GM19023 (cell line): ENCODE results near the gene OR1S2.
"Not testable (repeated sequence)": the region's sequence is repeated elsewhere in the genome, so short reads cannot be mapped to it uniquely, and the experiment has no call there.

Experiments used
- ATAC-seq: cut with Tn5 transposase; IDR thresholded peaks from one replicate; pipeline ENCODE4 v1.9.1; 2021; ENCODE audit warnings: mild to moderate bottlenecking, moderate library complexity; ENCODE audit not compliant: unreplicated experiment

OR1S2 gene

GRCh38 chr11:58204042-58204441 lies at the start of gene OR1S2:
OR1S2 (minus strand) TSS chr11:58204142; CDS start chr11:58204142, 0 bp downstream.
- no peak for ATAC-seq

DNA sequence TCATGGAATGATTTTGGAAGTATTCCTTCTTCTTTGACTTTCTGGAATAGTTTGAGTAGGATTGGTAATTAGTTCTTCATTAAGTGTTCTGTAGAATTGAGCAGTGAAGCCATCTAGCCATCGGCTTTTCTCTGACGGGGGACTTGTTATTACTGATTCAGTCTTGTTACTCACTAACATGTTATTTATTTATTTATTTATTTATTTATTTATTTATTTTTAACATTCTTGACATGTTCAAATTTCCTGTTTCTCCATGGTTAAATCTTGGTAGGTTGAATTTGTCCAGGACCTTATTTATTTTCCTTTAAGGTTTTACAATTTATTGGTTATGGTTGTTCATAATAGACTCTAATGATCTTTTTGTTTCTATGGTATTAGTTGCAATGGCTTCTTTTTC lies 40.0 kb upstream of the OR1S2 start:
- no peak for ATAC-seq

GRCh38 chr11:58227956-58228615 lies 24.1 kb upstream of the OR1S2 start:
- ATAC-seq: no peak

DNA sequence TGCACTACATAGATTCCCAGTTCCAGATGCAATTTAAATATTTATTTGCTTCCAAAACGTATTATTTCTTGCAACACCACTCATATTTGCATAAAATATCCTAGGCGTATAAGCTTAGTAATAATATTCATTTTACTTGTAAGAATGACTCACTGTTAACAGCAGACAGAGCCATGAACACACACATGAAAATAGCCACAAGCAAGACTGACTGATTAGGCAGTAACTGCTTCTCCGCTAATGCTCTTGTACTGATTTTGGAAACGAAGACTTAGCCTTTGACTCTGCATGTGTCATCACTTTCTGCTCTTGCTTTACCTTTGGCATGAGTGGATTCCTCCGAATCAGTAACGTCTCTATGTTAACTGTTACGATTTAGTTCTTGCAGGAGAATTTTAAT lies 18.8 kb upstream of the OR1S2 start:
- no peak for ATAC-seq

DNA sequence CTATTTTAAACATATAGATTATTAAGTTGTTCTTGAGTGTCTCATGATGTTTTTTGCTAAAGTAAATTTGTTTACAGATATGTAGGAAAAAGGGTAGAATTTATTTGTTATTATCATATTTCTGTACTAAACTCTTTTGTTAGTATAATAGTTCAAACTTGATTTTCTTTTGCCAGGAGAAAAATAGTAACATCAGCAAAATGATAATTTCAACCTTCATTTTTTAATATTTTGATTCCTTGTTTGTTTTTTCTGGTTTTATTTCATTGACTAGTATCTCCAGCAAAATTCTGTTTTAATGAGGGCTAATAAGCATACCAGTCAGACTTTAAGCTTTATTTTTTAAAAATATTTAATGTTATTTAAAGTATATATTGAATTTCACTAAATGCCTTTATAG lies 12.5 kb upstream of the OR1S2 start:
- no peak for ATAC-seq

DNA sequence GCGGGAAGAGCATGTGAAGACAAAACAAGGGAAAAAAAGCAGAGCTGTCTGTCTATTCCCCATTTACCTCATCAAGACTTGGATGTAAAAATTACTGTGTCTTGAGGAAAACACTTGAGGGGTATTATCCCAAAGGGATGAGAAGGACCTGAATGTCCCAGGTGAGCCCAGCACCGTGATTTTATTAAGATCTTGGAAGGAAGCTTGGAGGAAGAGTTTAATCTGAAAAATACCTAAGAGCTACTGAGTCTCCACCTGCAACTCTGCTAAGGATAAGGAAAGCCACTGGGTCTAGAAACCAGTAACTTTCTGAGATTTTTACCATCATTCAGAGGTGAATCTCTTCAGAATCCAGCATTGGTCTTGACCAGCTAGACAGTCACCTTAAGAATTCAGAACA lies 8.5 kb upstream of the OR1S2 start, which contains the start of gene OR1S1:
Gene OR1S1, plus strand, starts transcription at position 301 of the 400 bp plus-strand sequence.
- ATAC-seq: not testable (repeated sequence)

- no peak for ATAC-seq
These were observed 4.7 kb downstream of the OR1S2 start for GRCh38 chr11:58199271-58199670.

DNA sequence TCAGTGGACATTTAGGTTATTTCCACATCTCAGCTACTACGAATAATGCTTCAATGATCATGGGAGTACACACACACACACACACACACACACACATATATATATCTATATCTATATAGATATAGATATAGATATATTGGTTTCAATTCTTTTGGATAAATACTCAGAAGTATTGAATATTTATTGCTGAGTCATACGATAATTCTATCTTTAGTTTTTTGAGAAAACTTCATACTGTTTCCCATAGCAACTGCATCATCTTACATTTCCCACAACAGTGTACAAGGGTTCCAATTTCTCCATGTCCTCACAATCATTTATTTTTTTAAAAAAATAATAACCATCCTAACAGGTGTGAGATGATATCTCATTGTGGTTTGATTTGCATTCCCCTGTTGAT lies 8.0 kb downstream of the OR1S2 start:
- no peak for ATAC-seq

DNA sequence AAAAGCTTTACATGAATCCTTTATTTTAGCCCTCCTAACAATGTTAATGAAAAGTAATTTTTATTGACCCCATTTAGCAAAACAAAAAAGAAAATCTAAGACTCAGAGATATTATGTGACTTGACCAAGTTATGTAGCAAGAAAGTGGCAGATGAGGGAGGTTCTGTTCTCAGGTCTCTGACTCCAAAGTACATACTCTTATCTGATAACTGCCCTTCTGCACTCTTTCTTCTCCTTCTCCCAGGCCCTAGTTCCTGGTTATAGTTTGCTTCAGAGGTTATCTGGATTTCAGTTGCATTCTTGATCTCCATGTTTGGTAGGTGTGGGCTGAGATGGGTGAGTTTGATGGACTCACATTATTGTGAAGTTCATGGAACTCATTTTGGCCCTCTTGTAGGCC lies 10.6 kb downstream of the OR1S2 start:
- ATAC-seq: no peak

DNA sequence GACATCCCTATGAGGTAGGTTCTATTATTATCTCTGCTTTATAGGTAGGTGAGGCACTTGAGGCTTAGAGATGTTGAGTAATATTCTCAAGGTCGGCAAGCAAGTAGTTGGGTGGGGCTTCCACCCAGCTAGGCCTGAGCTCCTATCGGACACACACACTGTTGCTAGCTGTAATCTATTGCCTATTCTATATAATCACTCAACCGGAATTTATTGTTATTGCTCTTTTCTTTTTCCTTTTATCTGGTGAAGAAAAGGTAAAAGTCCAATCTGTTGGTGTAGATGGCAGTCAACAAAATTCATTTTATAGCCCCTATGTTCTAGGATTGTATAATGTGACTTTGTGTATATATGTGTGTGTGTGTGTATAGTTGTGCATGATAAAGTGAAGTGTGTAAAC lies 11.7 kb downstream of the OR1S2 start:
- ATAC-seq: no peak

DNA sequence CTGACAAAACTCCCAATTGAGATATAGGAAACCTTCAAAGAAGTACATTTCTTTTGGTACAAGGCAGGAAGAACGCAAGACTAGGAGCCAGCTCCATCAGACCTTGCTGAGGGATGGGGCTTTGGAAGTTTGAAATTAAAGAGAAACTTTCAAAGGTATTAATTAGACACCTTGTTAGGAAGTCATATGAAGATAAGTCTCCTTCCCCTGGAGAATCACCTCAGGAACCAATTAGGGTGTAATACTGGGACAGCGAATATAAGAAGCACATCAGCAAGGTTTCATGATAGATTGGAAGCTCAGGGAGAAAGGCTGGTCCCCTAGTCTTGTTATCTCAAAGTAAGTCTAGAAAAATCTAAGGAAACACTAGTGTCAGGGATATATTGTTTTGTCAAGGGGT lies 15.2 kb downstream of the OR1S2 start, which contains the start of gene OR9Q2:
Gene OR9Q2, plus strand, starts transcription at position 301 of the 400 bp plus-strand sequence. CDS start 1,421 bp downstream, outside the sequence.
- no peak for ATAC-seq

DNA sequence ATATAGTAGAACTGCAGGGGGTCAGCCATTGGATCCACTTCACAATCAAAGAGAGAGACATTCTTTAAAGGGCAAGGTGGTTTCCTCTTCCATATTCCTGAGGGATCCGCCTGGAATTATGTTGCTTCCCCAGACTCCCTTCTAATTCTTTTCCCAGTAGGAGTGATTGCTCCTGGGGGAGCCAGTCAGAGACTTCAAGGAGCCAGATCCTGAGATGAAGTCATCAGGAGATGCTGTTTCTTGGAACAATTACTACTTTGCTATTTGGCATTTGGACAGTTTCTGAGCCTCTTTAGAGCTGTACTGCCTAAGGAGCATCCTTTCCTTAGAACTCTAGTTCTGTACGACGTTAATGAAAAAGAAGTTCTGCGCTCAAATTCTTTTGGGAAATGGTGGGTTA lies 17.0 kb downstream of the OR1S2 start:
- no peak for ATAC-seq

DNA sequence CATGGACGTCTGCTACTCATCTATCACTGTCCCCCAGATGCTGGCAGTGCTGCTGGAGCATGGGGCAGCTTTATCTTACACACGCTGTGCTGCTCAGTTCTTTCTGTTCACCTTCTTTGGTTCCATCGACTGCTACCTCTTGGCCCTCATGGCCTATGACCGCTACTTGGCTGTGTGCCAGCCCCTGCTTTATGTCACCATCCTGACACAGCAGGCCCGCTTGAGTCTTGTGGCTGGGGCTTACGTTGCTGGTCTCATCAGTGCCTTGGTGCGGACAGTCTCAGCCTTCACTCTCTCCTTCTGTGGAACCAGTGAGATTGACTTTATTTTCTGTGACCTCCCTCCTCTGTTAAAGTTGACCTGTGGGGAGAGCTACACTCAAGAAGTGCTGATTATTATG lies 24.3 kb downstream of the OR1S2 start:
- no peak for ATAC-seq

DNA sequence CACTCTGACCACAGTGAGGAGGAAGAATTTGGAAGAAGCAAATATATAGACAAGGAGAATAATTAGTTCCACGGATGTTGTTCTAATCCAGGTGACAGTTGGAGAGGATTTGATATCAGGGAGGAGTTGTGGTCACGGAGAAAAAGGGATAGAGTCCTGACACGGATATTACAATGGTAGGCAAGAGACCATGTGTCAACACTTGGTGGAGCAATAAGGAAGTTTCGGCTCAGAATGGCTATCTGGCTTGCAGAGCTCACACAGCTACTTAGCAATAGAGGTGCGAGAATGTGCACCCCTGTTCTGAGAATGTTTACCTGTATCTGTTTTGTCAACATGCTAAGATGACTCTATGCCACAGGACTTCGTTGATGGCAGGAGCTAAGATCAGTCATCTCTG lies 25.5 kb downstream of the OR1S2 start:
- ATAC-seq: no peak

DNA sequence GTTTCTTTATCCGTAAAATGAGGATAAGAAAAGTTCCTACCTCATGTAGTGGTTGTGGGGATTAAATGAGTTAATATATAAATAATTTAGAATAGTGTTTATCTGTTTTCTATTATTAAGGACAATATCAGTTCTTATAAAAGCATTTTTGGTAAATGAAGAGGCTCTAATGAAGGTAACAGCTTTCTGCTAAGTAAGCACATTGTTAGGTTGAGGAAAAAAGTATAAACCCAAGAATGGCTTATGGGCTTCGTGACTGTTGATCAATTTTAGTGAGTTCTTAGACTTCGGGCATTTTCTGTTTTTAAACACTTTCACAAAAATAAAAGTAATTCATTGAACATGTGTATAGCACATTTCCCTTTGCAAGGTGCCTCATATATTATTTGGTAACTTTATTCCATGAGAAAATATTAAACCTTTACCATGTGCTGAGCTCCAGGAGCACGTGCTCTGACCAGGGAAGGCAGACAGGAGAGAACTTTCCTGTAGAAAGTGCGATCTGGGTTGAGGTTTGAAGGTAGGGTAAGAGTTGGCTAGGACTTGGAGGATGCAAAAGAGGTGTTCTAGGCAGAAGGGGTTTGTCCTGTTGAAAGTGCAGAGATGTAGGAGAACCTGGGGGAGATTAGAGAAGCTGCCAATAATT lies 26.4 kb downstream of the OR1S2 start:
- no peak for ATAC-seq

DNA sequence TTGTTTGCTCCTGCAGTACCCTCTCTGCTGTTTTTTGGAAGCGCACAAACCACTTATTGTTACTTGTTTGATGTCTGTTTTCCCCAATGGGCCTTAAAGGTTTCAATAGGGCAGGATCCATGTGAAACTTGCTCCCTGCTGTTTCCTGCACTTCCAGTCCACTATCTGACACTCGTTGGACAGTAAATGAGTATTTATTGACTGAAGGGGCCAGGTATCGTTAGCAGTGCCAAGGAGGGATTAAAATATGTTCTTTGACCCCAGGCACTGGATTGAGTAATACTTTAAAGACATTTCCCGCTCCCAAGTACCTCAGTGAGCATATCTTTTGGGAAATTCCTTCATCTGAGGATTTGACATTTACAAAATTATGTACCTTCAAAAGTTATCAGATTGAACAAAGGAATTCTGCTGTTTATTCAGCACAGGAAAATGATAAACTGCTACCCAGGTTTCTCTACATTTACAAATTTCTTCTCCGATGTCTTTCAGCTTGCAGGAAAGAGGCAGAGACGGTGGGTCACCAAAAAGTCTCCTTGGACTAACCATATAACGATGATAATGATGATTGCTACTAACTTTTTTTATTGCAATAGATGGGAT lies 38.3 kb downstream of the OR1S2 start:
- ATAC-seq: no peak

GRCh38 chr11:58164990-58165389 lies 39.0 kb downstream of the OR1S2 start:
- ATAC-seq: no peak

GRCh38 chr11:58164389-58164788 lies 39.6 kb downstream of the OR1S2 start:
- no peak for ATAC-seq
